SK-N-SH (cell line): ENCODE measurements around the gene INS. TPM values are rescaled to one million over a fixed set of nuclear protein-coding genes. Genes with fewer than 3 reads are reported as not detected.

Experiments
- CTCF ChIA-PET: fragments of 300-600, 350-600 bp; formaldehyde crosslinking; extraction: SDS; loops from one replicate; lab custom pipeline; 2021; lab: Yijun Ruan, JAX
- POLR2A ChIA-PET: fragments of 350-600 bp; sonication (Branson Sonifier 250); formaldehyde crosslinking; extraction: SDS; loops from one replicate; lab custom pipeline; 2020; ENCODE audit warnings: antibody characterized with exemption, inconsistent platforms; lab: Yijun Ruan, JAX
- DNase-seq: peaks from one replicate; pipeline ENCODE4 v3.0.0; 2012
- H2AFZ ChIP-seq: fragments of 200-600 bp; sonication (generic); 2 replicates; pipeline ENCODE4 v1.8.1; 2016; ENCODE audit warnings: antibody characterized with exemption, mild to moderate bottlenecking, low read depth
- H3F3A ChIP-seq: fragments of 200-600 bp; sonication (generic); replicated peaks from 2 replicates; pipeline ENCODE3; 2016; ENCODE audit warnings: antibody characterized with exemption, mild to moderate bottlenecking; ENCODE audit not compliant: insufficient read depth
- H3K27ac ChIP-seq, 2 experiments: fragments of 200-500 bp in 1 of 2; fragments of 200-600 bp in 1 of 2; sonication (Bioruptor generic) in 1 of 2; sonication (generic), shearing (Covaris generic) in 1 of 2; 2 replicates each; pipeline versions ENCODE4 v1.5.1 to v1.6.1; 2014 to 2016; ENCODE audit warnings: low read depth in 2 of 2, inconsistent platforms in 1 of 2, low read length in 1 of 2, mild to moderate bottlenecking in 1 of 2, mixed read lengths in 1 of 2
- H3K27me3 ChIP-seq: fragments of 200-600 bp; sonication (generic), shearing (Covaris generic); 2 replicates; pipeline ENCODE4 v1.6.1; 2016; ENCODE audit warnings: mixed run types; ENCODE audit not compliant: insufficient read depth
- H3K36me3 ChIP-seq, 2 experiments: fragments of 200-500 bp in 1 of 2; fragments of 200-600 bp in 1 of 2; sonication (Bioruptor generic) in 1 of 2; sonication (generic) in 1 of 2; replicated peaks in 1 of 2; 2 replicates each; pipeline versions ENCODE3 to v1.5.1; 2014 to 2016; ENCODE audit warnings: low read length in 1 of 2, mild to moderate bottlenecking in 1 of 2; ENCODE audit not compliant: insufficient read depth in 2 of 2, control insufficient read depth in 1 of 2
- H3K4me1 ChIP-seq, 2 experiments: fragments of 200-500 bp in 1 of 2; fragments of 200-600 bp in 1 of 2; sonication (Bioruptor generic) in 1 of 2; sonication (generic), shearing (Covaris generic) in 1 of 2; 2 replicates each; pipeline versions ENCODE4 v1.5.1 to v1.6.1; 2014 to 2016; ENCODE audit warnings: low read depth in 1 of 2, low read length in 1 of 2, mixed run types in 1 of 2; ENCODE audit not compliant: insufficient read depth in 2 of 2, control insufficient read depth in 1 of 2
- H3K4me2 ChIP-seq: fragments of 200-600 bp; sonication (generic), shearing (Covaris generic); 2 replicates; pipeline ENCODE4 v1.6.1; 2017; ENCODE audit warnings: mixed run types
- H3K4me3 ChIP-seq, 2 experiments: fragments of 200-500 bp in 1 of 2; fragments of 200-600 bp in 1 of 2; sonication (Bioruptor generic) in 1 of 2; sonication (generic), shearing (Covaris generic) in 1 of 2; 2 replicates each; pipeline versions ENCODE4 v1.5.1 to v1.8.1; 2014 to 2016; ENCODE audit warnings: low read depth in 2 of 2, inconsistent platforms in 1 of 2, low read length in 1 of 2, mild to moderate bottlenecking in 1 of 2, mixed read lengths in 1 of 2, moderate library complexity in 1 of 2
- H3K79me2 ChIP-seq: fragments of 200-600 bp; sonication (generic); 2 replicates; pipeline ENCODE4 v1.8.1; 2017; ENCODE audit warnings: mild to moderate bottlenecking; ENCODE audit not compliant: insufficient read depth
- H3K9ac ChIP-seq: fragments of 200-600 bp; sonication (generic); 2 replicates; pipeline ENCODE4 v1.6.1; 2017; ENCODE audit warnings: mixed run types
- H3K9me2 ChIP-seq: fragments of 200-600 bp; sonication (generic); 2 replicates; pipeline ENCODE4 v1.6.1; 2017; ENCODE audit warnings: mixed run types
- H3K9me3 ChIP-seq: fragments of 200-600 bp; sonication (generic); 2 replicates; pipeline ENCODE4 v1.6.1; 2017; ENCODE audit warnings: mixed run types, mild to moderate bottlenecking, moderate library complexity
- H4K20me1 ChIP-seq: fragments of 200-600 bp; sonication (generic); 2 replicates; pipeline ENCODE4 v1.6.1; 2017; ENCODE audit warnings: mild to moderate bottlenecking, mixed run types; ENCODE audit not compliant: insufficient read depth
- ELF1 ChIP-seq: IDR thresholded peaks from 2 replicates; pipeline ENCODE4 v1.4.0; 2012
- EP300 ChIP-seq, 2 experiments: IDR thresholded peaks; 2 replicates each; pipeline versions ENCODE4 v1.4.0 to v1.6.1; 2012; ENCODE audit warnings: borderline replicate concordance in 1 of 2, low read depth in 1 of 2, low read length in 1 of 2
- FOSL2 ChIP-seq: IDR thresholded peaks from 2 replicates; pipeline ENCODE4 v1.4.0; 2012; ENCODE audit warnings: low read depth, mild to moderate bottlenecking, moderate library complexity, borderline replicate concordance
- GATA2 ChIP-seq: sonication (generic); formaldehyde crosslinking; IDR thresholded peaks from 2 replicates; pipeline ENCODE4 v1.5.0; 2020; ENCODE audit warnings: mild to moderate bottlenecking, missing genetic modification reagents
- IRF3 ChIP-seq: fragments of 150-350 bp; IDR thresholded peaks from 2 replicates; pipeline ENCODE4 v1.6.1; 2016; ENCODE audit warnings: mild to moderate bottlenecking, low read depth, low read length
- NFIC ChIP-seq: IDR thresholded peaks from 2 replicates; pipeline ENCODE4 v1.4.0; 2012; ENCODE audit warnings: borderline replicate concordance
- RCOR1 ChIP-seq: fragments of 150-350 bp; IDR thresholded peaks from 2 replicates; pipeline ENCODE4 v1.6.1; 2017; ENCODE audit warnings: antibody characterized with exemption, low read length
- RFX5 ChIP-seq: IDR thresholded peaks from 2 replicates; pipeline ENCODE4 v1.6.1; 2012; ENCODE audit warnings: mild to moderate bottlenecking, improper control_type of control experiment, low read length
- RXRA ChIP-seq: IDR thresholded peaks from 2 replicates; pipeline ENCODE4 v1.4.0; 2012; ENCODE audit warnings: low read depth, mild to moderate bottlenecking, borderline replicate concordance
- TAF1 ChIP-seq: IDR thresholded peaks from 2 replicates; pipeline ENCODE4 v1.6.1; 2012; ENCODE audit warnings: low read depth, mild to moderate bottlenecking, low read length, moderate library complexity, borderline replicate concordance
- TCF12 ChIP-seq: IDR thresholded peaks from 2 replicates; pipeline ENCODE4 v1.4.0; 2012
- TEAD4 ChIP-seq: IDR thresholded peaks from 2 replicates; pipeline ENCODE4 v1.4.0; 2012; ENCODE audit warnings: mild to moderate bottlenecking, borderline replicate concordance; ENCODE audit not compliant: insufficient read depth
- YY1 ChIP-seq: IDR thresholded peaks from 2 replicates; pipeline ENCODE4 v1.4.0; 2012; ENCODE audit warnings: low read depth, mild to moderate bottlenecking
- WGBS: methylation state at CpG from one replicate; pipeline ENCODE4 v1.1.6; 2017; ENCODE audit warnings: low lambda C conversion rate; 5-methylcytosine and 5-hydroxymethylcytosine counted together
- polyA plus RNA-seq, 3 experiments: library from polyadenylated mRNA; depleted of rRNA; stranded (reverse); fragments of >200 nt; gene quantifications; 2 replicates each; pipeline ENCODE4 v1.2.3, GENCODE V29; 2012

The INS gene
- polyA plus RNA-seq, 1 of the 3 experiments (the other 2 are of a cell fraction) = not detected

GRCh38 chr11:2182075-2182474, 21.1 kb upstream of the INS start:
- no peak for TF ChIP-seq YY1
- no peak for TF ChIP-seq TAF1
- no peak for TF ChIP-seq GATA2 (CRISPR knock-in tag)
- TF ChIP-seq ELF1 = no peak
- no peak for TF ChIP-seq NFIC
- H3K4me3 ChIP-seq = no peak overlapping the region
- no peak for DNase-seq
- ChIA-PET POLR2A (interaction anchor here (1.2 kb wide), 1 partner anchor 11 kb away, joined by 3 read pairs; no protein-coding TSS in a partner anchor), CTCF (interaction anchor here (0.6 to 1.6 kb wide), 5 partner anchors 8 to 490 kb away, joined by 3 to 5 read pairs (median 3); no protein-coding TSS in a partner anchor)
- no peaks in the 10 kb centered on the region for H3K36me3 ChIP-seq
- no peak overlapping the region for H2AFZ ChIP-seq
- WGBS = 84% methylated on average over 8 of the region's 18 CpGs
- H3K79me2 ChIP-seq = no peaks in the 10 kb centered on the region
- H3F3A ChIP-seq = no peaks in the 10 kb centered on the region
- no peak overlapping the region for H3K27ac ChIP-seq
- no peaks in the 10 kb centered on the region for H3K9me2 ChIP-seq
- no peaks in the 10 kb centered on the region for H4K20me1 ChIP-seq
- no peak overlapping the region for H3K4me2 ChIP-seq
- peaks cover 0 to 20% of the 10 kb centered on the region in 2 experiments; a peak in 1 of 4 replicates for H3K4me1 ChIP-seq
- H3K27me3 ChIP-seq = no peaks in the 10 kb centered on the region
- no peak overlapping the region for H3K9ac ChIP-seq
- H3K9me3 ChIP-seq = no peaks in the 10 kb centered on the region

- DNase-seq = no peak
- H3K4me3 ChIP-seq = no peak overlapping the region
- no peaks in the 10 kb centered on the region for H3K79me2 ChIP-seq
- 68% methylated on average over 5 of the region's 11 CpGs for WGBS
- no peaks in the 10 kb centered on the region for H3K27me3 ChIP-seq
- CTCF ChIA-PET = interaction anchor here (0.7 to 1.6 kb wide), 3 partner anchors 31 to 487 kb away, joined by 3 to 6 read pairs (median 3); no protein-coding TSS in a partner anchor
- no peak overlapping the region for H3K27ac ChIP-seq
- no peaks in the 10 kb centered on the region for H3K36me3 ChIP-seq
- peaks cover 0 to 18% of the 10 kb centered on the region in 2 experiments; a peak in 1 of 4 replicates for H3K4me1 ChIP-seq
- no peak overlapping the region for H3K9ac ChIP-seq
- H3F3A ChIP-seq = no peaks in the 10 kb centered on the region
- TF ChIP-seq RXRA (no peak), RCOR1 (no peak), EP300 (IDR thresholded peaks at IDR 0.05; ENCODE audit: borderline replicate concordance in 1 of 2, low read depth in 1 of 2, low read length in 1 of 2) (no peak), RFX5 (no peak), GATA2 (CRISPR knock-in tag) (no peak), FOSL2 (no peak), IRF3 (no peak), TCF12 (no peak), TEAD4 (no peak)
- POLR2A ChIA-PET = interaction anchor here (0.6 kb wide), 1 partner anchor 233 kb away, joined by 3 read pairs; no protein-coding TSS in a partner anchor
- H4K20me1 ChIP-seq = no peaks in the 10 kb centered on the region
- H3K9me3 ChIP-seq = no peaks in the 10 kb centered on the region
- no peaks in the 10 kb centered on the region for H3K9me2 ChIP-seq
- no peak overlapping the region for H2AFZ ChIP-seq
- H3K4me2 ChIP-seq = no peak overlapping the region
Observed at GRCh38 chr11:2180789-2181370, 19.9 kb upstream of the INS start.
